Mesendoderm (in vitro differentiated cells): ENCODE data around the gene TADA2A.

Experiments used
- DNase-seq: peaks from one replicate; pipeline ENCODE4 v3.0.0; 2013
- H2AK5ac ChIP-seq: 2 replicates; pipeline ENCODE4 v1.6.1; 2013; ENCODE audit warnings: low read length, inconsistent platforms
- H2BK120ac ChIP-seq: 2 replicates; pipeline ENCODE4 v1.6.1; 2013; ENCODE audit warnings: low read depth, mild to moderate bottlenecking, low read length, moderate library complexity, mixed read lengths
- H2BK15ac ChIP-seq: replicated peaks from 2 replicates; pipeline ENCODE4 v1.6.1; 2013; ENCODE audit warnings: low read depth, mild to moderate bottlenecking, moderate library complexity
- H2BK5ac ChIP-seq: 2 replicates; pipeline ENCODE4 v1.6.1; 2013; ENCODE audit warnings: low read length, inconsistent platforms
- H3K18ac ChIP-seq: 2 replicates; pipeline ENCODE4 v1.6.1; 2013; ENCODE audit warnings: mild to moderate bottlenecking, low read length, mixed read lengths
- H3K23ac ChIP-seq: one replicate; pipeline ENCODE4 v1.6.1; 2013; ENCODE audit warnings: low read length
- H3K27ac ChIP-seq: 2 replicates; pipeline ENCODE4 v1.5.1; 2013; ENCODE audit warnings: low read depth, mild to moderate bottlenecking, inconsistent platforms, low read length, moderate library complexity
- H3K27me3 ChIP-seq: 2 replicates; pipeline ENCODE4 v1.6.1; 2013; ENCODE audit warnings: low read length, control low read depth, mild to moderate bottlenecking, inconsistent platforms; ENCODE audit not compliant: insufficient read depth, poor library complexity
- H3K36me3 ChIP-seq: 2 replicates; pipeline ENCODE4 v1.6.1; 2013; ENCODE audit warnings: low read length, inconsistent platforms; ENCODE audit not compliant: control insufficient read depth, insufficient read depth
- H3K4ac ChIP-seq: one replicate; pipeline ENCODE4 v1.6.1; 2013; ENCODE audit warnings: low read depth, mild to moderate bottlenecking, low read length, moderate library complexity
- H3K4me1 ChIP-seq: 2 replicates; pipeline ENCODE4 v1.6.1; 2013; ENCODE audit warnings: low read depth, low read length, inconsistent platforms; ENCODE audit not compliant: control insufficient read depth
- H3K4me2 ChIP-seq: 2 replicates; pipeline ENCODE4 v1.6.1; 2013; ENCODE audit warnings: low read length
- H3K4me3 ChIP-seq: 2 replicates; pipeline ENCODE4 v1.5.1; 2013; ENCODE audit warnings: mild to moderate bottlenecking, low read length
- H3K56ac ChIP-seq: one replicate; pipeline ENCODE4 v1.6.1; 2013; ENCODE audit warnings: low read length
- H3K79me1 ChIP-seq: 2 replicates; pipeline ENCODE4 v1.6.1; 2013; ENCODE audit warnings: low read length, inconsistent platforms
- H3K79me2 ChIP-seq: 2 replicates; pipeline ENCODE4 v1.6.1; 2013; ENCODE audit warnings: mild to moderate bottlenecking, low read length; ENCODE audit not compliant: control insufficient read depth, insufficient read depth
- H3K9ac ChIP-seq: 2 replicates; pipeline ENCODE4 v1.6.1; 2013; ENCODE audit warnings: low read length, inconsistent platforms
- H4K5ac ChIP-seq: one replicate; pipeline ENCODE4 v1.6.1; 2013; ENCODE audit warnings: low read length
- H4K8ac ChIP-seq: one replicate; pipeline ENCODE4 v1.6.1; 2013; ENCODE audit warnings: low read depth, mild to moderate bottlenecking, control low read depth, low read length, moderate library complexity
- WGBS: extraction: QIAGEN DNeasy Blood & Tissue Kit; methylation state at CpG from one replicate; pipeline ENCODE4 v1.1.7; 2013; ENCODE audit warnings: low lambda C conversion rate, missing lambda C conversion rate; ENCODE audit not compliant: insufficient coverage; ENCODE audit errors: extremely low coverage; 5-methylcytosine and 5-hydroxymethylcytosine counted together

TADA2A gene

GRCh38 chr17:37527249-37527851, 120.7 kb downstream of the TADA2A start:
- Histone ChIP-seq H3K27me3 (no peaks in the 10 kb centered on the region), H3K4me3 (no peak overlapping the region), H3K79me2 (no peaks in the 10 kb centered on the region), H3K36me3 (no peaks in the 10 kb centered on the region), H3K79me1 (no peaks in the 10 kb centered on the region), H2AK5ac (no peak overlapping the region), H3K4ac (no peak overlapping the region), H3K18ac (no peak overlapping the region), H2BK5ac (no peak overlapping the region), H2BK15ac (no peak overlapping the region), H2BK120ac (no peak overlapping the region), H3K4me2 (no peak overlapping the region), H3K4me1 (no peaks in the 10 kb centered on the region), H4K8ac (no peak overlapping the region), H3K56ac (no peak overlapping the region), H3K9ac (no peak overlapping the region), H3K27ac (no peak overlapping the region), H3K23ac (no peak overlapping the region), H4K5ac (no peak overlapping the region)
- DNase-seq, result peak; percentile 79
- WGBS, result no CpG with 5 or more reads among the region's 5 CpGs
